Measurements from ENCODE around the gene COL23A1.

COL23A1 gene

DNA sequence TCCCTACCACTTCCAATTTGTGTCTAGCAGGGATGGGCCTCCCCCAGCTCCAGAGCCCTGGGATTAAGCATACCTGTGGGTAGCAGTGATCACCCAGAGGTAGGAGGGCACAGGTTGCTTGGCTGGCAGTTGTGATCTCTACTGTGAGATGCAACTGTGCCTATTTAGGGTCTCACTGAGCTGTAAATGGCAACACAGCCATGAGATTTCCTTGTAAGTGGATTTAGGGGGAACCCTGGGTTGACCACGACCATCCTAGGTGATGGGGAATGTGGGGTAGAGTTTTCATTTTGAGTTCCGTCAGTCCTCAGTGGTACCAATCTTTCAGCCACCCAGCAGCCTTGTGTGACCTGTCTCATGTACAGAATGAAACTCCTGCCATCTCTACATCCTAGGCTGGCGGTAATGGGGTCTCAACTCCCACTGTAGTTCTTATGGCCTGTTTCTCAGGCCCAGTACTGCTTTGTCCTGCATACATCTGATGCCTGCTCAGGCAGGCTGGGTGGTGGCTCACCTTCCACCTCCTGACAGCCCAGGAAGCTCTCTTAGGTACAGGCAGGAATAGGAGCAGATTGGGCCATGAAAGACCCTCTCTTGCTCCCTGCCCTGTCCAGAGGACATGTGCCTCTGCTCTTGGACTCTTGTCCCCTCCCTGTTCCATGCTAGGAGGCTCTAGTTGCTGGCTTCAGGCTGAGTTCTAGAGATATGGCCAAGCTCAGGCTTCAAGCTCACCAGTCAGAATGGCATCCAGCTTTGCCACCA lies 377.8 kb downstream of the COL23A1 start:
- TF ChIP-seq, protein P1, sequence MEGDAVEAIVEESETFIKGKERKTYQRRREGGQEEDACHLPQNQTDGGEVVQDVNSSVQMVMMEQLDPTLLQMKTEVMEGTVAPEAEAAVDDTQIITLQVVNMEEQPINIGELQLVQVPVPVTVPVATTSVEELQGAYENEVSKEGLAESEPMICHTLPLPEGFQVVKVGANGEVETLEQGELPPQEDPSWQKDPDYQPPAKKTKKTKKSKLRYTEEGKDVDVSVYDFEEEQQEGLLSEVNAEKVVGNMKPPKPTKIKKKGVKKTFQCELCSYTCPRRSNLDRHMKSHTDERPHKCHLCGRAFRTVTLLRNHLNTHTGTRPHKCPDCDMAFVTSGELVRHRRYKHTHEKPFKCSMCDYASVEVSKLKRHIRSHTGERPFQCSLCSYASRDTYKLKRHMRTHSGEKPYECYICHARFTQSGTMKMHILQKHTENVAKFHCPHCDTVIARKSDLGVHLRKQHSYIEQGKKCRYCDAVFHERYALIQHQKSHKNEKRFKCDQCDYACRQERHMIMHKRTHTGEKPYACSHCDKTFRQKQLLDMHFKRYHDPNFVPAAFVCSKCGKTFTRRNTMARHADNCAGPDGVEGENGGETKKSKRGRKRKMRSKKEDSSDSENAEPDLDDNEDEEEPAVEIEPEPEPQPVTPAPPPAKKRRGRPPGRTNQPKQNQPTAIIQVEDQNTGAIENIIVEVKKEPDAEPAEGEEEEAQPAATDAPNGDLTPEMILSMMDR (IDR thresholded peaks at IDR 0.05; ENCODE audit: insufficient read depth, low read depth, low read length, missing control alignments), result no peak
- H3K4me3 ChIP-seq (ENCODE audit: low read length), result no peak overlapping the region
- DNase-seq (ENCODE audit: low read depth), result no peak

DNA sequence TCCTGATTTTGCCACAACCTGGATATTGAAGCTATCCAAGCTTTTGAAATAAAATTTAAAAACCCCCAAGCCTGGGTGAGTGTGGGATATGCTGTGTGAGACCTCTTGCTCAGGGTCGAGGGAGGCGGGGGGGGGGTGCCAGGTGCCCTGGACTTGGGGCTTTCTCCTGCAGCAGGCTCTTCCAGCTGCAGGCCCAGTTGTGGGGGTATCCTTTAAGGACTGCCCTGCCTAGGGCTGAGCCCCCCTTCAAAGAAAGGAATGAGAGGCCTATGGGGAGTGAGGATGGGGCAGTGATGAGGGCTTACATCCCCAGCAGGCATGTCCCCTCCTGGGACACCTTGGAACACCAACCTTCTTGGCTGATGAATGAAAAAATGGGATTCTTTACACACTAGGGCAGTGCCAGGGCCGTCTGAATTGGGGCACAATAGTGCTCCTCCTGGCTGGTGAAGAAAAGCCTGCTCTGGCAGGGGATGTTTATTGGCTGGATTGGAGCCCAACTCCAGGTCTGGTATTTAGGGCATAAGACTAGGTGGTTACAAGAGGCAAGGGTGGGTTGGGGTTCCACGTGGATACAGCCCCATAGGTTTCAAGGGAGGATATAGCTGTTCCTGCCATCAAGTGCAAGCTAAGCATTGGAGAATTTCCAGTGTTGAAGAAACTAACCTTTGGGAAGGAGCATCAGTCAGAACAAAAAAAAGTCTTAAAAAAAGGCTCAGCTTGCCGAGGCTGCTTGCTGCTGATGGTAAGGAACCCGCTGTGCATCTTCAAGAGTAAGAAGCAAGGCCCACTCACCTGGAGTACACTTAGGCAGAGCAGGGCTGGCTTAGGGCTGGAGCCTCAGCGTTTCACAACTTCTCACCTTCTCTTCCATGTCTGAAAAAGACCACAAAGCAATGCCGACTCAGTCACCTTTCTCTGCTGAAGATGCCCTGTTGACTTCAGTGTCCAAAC lies 378.8 kb downstream of the COL23A1 start:
- TF ChIP-seq, protein P1 (IDR thresholded peaks at IDR 0.05; ENCODE audit: insufficient read depth, low read depth, low read length, missing control alignments), result no peak
- no peak for DNase-seq (ENCODE audit: low read depth)

DNA sequence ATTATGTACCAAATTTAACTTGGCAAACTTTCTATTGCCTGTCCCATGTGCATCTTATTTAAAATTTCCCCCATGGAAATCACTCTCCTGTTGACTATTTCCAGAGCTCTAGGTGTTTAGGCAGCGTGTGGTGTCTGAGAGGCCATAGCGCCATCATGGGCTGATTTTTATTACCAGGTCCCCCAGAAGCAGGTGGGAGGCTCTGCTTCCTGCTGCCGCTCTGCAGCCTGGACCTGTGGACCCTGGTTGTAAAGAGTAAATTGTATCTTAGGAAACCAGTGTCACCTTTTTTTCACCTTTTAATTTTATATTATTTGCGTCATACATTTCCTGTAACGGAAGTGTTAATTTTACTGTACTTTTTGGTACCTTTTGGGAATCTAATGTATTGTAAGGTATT lies 379.5 kb downstream of the COL23A1 start:
- H3K4me3 ChIP-seq (ENCODE audit: low read length), result no peak overlapping the region
- TF ChIP-seq, protein P1 (IDR thresholded peaks at IDR 0.05; ENCODE audit: insufficient read depth, low read depth, low read length, missing control alignments), result no peak
- no peak for DNase-seq (ENCODE audit: low read depth)

More for the DNA sequence above, 378.8 kb downstream of the COL23A1 start:
- no peak overlapping the region for H3K4me3 ChIP-seq (ENCODE audit: low read length)

DNA sequence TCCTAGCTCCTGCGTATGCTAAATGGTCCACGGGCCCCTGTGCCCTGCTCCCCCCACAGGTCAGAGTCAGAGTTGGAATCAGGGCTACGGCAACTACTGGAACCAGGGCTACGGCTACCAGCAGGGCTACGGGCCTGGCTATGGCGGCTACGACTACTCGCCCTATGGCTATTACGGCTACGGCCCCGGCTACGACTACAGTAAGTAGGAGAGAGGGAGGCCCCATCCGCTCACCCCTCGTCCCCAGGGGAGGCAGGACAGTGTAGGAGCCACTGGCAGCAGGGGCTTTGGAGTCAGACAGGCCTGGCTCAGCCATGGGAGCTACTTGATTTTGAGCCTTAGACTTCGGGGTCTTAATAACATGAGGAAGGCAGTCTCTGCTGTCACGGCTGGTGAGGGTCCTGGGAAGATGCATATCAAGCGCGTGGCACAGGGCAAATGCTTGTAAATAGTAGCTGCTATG lies 380.1 kb downstream of the COL23A1 start:
- DNase-seq (ENCODE audit: low read depth), result no peak
- TF ChIP-seq, protein P1 (IDR thresholded peaks at IDR 0.05; ENCODE audit: insufficient read depth, low read depth, low read length, missing control alignments), result no peak
- H3K4me3 ChIP-seq (ENCODE audit: low read length), result no peak overlapping the region

DNA sequence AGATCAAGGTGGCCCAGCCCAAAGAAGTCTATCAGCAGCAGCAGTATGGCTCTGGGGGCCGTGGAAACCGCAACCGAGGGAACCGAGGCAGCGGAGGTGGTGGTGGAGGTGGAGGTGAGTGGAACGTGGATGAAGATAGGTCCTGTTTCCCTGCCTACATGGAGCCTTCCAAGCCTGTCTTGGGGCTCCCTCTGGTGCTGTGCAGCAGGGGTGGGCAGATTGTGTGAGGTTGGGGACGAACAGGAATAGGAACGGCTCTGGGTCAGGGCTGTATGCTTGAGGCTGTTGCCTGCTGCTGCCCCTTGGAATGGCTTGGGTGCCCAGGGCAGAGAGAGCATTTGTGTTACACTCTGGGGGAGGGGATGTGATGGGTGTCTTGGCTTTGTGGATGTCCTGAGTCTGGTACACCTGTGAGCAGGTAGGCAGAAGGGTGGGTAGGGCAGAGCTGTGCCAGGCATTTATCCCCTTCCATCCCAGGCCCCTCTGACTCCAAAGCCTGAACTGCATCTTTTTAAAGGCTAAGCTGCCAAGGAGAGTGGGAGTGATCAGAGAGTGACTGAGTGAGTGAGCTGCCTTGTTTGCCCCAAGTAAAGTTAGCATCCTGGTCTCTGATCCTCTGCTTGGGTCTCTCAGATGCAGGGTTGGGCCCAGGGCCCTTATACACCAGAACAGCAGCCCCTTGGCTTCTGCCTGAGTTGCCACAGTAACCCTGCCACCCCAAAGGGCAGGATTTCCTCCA lies 380.7 kb downstream of the COL23A1 start:
- DNase-seq (ENCODE audit: low read depth), result no peak
- TF ChIP-seq, protein P1 (IDR thresholded peaks at IDR 0.05; ENCODE audit: insufficient read depth, low read depth, low read length, missing control alignments), result no peak
- no peak overlapping the region for H3K4me3 ChIP-seq (ENCODE audit: low read length)

DNA sequence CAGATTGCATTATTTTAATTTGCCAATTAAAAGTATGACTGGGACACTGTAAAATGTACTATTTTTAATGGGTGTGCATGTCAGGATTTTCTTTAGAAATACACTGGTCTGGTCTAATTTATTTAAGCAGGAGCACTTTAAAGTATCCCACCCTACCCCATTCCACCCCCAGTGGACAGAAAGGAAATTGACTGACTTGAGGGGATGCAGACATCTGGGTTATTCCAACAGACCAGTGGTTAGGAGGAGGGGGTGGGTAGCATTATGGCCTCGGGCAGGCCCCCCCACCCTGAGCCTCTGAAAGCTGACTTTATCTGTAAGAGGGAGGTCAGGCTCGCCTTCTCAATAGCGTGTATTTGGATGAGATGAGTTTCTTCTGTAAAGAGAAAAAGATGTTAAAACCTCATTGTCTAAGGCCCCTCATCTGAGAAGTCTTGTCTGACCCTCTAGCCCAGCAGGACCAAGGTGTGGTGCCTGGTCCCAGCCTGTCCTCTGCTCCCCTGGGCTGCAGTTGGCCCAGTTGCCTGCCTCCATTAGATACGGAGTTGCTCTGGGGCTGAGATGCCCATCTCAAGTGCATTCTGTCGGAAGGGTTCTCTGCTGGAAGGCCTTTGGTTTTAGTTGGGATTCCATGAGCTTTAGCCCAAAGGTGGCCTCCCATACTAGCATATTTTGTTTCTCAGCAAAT lies 381.5 kb downstream of the COL23A1 start:
- no peak overlapping the region for H3K4me3 ChIP-seq (ENCODE audit: low read length)
- DNase-seq (ENCODE audit: low read depth), result no peak
- TF ChIP-seq, protein P1 (IDR thresholded peaks at IDR 0.05; ENCODE audit: insufficient read depth, low read depth, low read length, missing control alignments), result no peak

Measured in epithelial cell of esophagus (primary cell).